NCI-H524 treated with DMSO at 0.1 percent for 48 hours (cell line): ENCODE data around the gene ANKRD33B.
"Not testable (repeated sequence)": the region's sequence is repeated elsewhere in the genome, so short reads cannot be mapped to it uniquely, and the experiment has no call there.

Experiments
- DNase-seq: peaks from one replicate; lab custom pipeline; 2025; lab: John Stamatoyannopoulos, UW

The ANKRD33B gene

GRCh38 chr5:10661401-10661800 is 97.5 kb downstream of the ANKRD33B start:
- DNase-seq: no peak

- DNase-seq: no peak
Observed at GRCh38 chr5:10662083-10662482, 98.2 kb downstream of the ANKRD33B start.

- DNase-seq: no peak
Observed at GRCh38 chr5:10662661-10663488, 99.0 kb downstream of the ANKRD33B start.

GRCh38 chr5:10663489-10664179 is 99.8 kb downstream of the ANKRD33B start:
- DNase-seq: no peak

GRCh38 chr5:10664180-10664769 is 100.4 kb downstream of the ANKRD33B start:
- not testable (repeated sequence) for DNase-seq

GRCh38 chr5:10665799-10666198 is 101.9 kb downstream of the ANKRD33B start:
- DNase-seq: no peak

- DNase-seq: no peak
Observed at GRCh38 chr5:10666531-10667299, 102.8 kb downstream of the ANKRD33B start.

- no peak for DNase-seq
Observed at GRCh38 chr5:10667431-10668057, 103.7 kb downstream of the ANKRD33B start.

- DNase-seq: no peak
Observed at GRCh38 chr5:10668697-10669096, 104.8 kb downstream of the ANKRD33B start.

GRCh38 chr5:10669983-10670382 is 106.1 kb downstream of the ANKRD33B start:
- DNase-seq: no peak

GRCh38 chr5:10671041-10672008 is 107.5 kb downstream of the ANKRD33B start:
- DNase-seq: no peak

GRCh38 chr5:10672146-10673016 is 108.5 kb downstream of the ANKRD33B start:
- DNase-seq: no peak

- DNase-seq: no peak
Observed at GRCh38 chr5:10673017-10673389, 109.1 kb downstream of the ANKRD33B start.

- no peak for DNase-seq
Observed at GRCh38 chr5:10673407-10673806, 109.5 kb downstream of the ANKRD33B start.

- no peak for DNase-seq
Observed at GRCh38 chr5:10674096-10674495, 110.2 kb downstream of the ANKRD33B start.

GRCh38 chr5:10674582-10674981 is 110.7 kb downstream of the ANKRD33B start:
- DNase-seq: peak; percentile 30

- DNase-seq: no peak
Observed at GRCh38 chr5:10675177-10675700, 111.4 kb downstream of the ANKRD33B start.

GRCh38 chr5:10676224-10676623 is 112.4 kb downstream of the ANKRD33B start:
- DNase-seq: peak; percentile 14

- DNase-seq: no peak
Observed at GRCh38 chr5:10676946-10677345, 113.1 kb downstream of the ANKRD33B start.
